Activated T-cell treated with anti-CD3 and anti-CD28 coated beads for 48 hours (primary cell): Measurements from ENCODE around the gene ICAM4.

Experiments
- DNase-seq: peaks from one replicate; pipeline ENCODE4 v3.0.0-alpha.2; 2020; ENCODE audit warnings: low read depth

The ICAM4 gene

GRCh38 chr19:10291554-10292205, 4.9 kb downstream of the ICAM4 start:
- no peak for DNase-seq

- DNase-seq = peak; percentile 77
Measured at GRCh38 chr19:10292206-10292788, 5.5 kb downstream of the ICAM4 start.

DNA sequence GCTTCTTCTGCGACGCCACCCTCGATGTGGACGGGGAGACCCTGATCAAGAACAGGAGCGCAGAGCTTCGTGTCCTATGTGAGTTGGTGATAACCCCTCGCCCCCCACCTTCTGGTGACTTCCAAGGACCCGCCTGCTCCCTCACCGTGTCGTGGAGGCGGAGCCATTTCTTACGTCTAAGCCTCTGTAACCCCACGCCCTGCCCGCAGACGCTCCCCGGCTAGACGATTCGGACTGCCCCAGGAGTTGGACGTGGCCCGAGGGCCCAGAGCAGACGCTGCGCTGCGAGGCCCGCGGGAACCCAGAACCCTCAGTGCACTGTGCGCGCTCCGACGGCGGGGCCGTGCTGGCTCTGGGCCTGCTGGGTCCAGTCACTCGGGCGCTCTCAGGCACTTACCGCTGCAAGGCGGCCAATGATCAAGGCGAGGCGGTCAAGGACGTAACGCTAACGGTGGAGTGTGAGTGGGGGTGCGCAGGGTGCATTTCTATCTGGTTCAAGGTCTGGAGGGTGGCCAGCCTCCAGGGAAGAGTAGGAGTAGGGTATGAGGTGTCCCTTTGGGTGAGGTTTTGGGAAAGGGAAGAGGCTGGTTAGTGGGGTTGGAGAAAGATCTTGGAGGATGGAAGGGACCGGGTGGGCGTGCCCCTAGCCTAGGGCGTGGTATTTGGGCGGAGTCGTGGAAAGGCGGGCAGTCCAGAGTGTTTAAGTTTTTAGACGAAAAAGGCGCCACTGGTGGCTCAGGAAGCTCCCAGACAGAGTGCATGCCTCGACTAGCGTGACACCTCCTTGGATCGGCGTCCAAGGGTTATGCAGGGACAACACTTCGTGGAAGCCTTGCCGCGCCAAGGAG, 6.3 kb downstream of the ICAM4 start:
- no peak for DNase-seq

DNA sequence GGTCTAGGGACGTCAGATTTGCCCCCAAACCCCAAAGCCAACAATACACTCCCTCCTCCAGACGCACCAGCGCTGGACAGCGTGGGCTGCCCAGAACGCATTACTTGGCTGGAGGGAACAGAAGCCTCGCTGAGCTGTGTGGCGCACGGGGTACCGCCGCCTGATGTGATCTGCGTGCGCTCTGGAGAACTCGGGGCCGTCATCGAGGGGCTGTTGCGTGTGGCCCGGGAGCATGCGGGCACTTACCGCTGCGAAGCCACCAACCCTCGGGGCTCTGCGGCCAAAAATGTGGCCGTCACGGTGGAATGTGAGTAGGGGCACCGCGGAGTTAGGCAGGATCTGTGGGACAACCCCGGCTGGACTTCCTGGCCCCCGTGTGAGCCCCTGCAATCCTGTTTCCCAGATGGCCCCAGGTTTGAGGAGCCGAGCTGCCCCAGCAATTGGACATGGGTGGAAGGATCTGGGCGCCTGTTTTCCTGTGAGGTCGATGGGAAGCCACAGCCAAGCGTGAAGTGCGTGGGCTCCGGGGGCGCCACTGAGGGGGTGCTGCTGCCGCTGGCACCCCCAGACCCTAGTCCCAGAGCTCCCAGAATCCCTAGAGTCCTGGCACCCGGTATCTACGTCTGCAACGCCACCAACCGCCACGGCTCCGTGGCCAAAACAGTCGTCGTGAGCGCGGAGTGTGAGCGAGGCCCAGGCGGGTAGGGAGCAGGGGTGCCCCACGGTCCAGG, 7.0 kb downstream of the ICAM4 start:
- DNase-seq = no peak

- no peak for DNase-seq
Measured at GRCh38 chr19:10294368-10294697, 7.6 kb downstream of the ICAM4 start.

DNA sequence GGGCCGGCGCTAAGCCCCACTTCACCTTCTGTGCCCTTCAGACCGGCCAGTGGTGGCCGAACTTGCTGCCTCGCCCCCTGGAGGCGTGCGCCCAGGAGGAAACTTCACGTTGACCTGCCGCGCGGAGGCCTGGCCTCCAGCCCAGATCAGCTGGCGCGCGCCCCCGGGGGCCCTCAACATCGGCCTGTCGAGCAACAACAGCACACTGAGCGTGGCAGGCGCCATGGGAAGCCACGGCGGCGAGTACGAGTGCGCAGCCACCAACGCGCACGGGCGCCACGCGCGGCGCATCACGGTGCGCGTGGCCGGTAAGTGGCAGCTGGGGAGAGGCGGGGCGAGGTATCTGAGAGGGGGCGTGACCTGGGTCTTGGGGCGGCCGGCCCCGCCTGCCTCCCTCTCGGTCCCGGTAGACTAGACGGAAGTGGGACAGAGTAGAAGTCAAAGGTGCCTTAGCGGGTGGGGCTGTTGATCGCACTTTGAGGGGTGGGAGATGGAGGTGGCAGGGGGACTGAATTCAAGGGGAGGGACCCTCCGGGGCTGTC, 8.6 kb downstream of the ICAM4 start:
- DNase-seq = no peak

GRCh38 chr19:10295847-10296591, 9.3 kb downstream of the ICAM4 start:
- no peak for DNase-seq

- DNase-seq = no peak
Measured at GRCh38 chr19:10299545-10300458, 13.0 kb downstream of the ICAM4 start.

- no peak for DNase-seq
Measured at GRCh38 chr19:10305139-10305806, 18.5 kb downstream of the ICAM4 start.

- no peak for DNase-seq
Measured at GRCh38 chr19:10306327-10306726, 19.6 kb downstream of the ICAM4 start.

GRCh38 chr19:10309423-10309822, 22.7 kb downstream of the ICAM4 start, which contains the start of gene ZGLP1:
Gene ZGLP1 (minus strand): TSS chr19:10309815.
- no peak for DNase-seq

- peak; percentile 89 for DNase-seq
Measured at GRCh38 chr19:10315335-10316214, 28.8 kb downstream of the ICAM4 start, which contains the start of gene FDX2. Gene FDX2 (minus strand): TSS chr19:10316015. CDS start chr19:10315996, 19 bp downstream.

GRCh38 chr19:10316229-10317044, 29.7 kb downstream of the ICAM4 start:
- DNase-seq = no peak

GRCh38 chr19:10317045-10317856, 30.5 kb downstream of the ICAM4 start:
- DNase-seq = no peak

DNA sequence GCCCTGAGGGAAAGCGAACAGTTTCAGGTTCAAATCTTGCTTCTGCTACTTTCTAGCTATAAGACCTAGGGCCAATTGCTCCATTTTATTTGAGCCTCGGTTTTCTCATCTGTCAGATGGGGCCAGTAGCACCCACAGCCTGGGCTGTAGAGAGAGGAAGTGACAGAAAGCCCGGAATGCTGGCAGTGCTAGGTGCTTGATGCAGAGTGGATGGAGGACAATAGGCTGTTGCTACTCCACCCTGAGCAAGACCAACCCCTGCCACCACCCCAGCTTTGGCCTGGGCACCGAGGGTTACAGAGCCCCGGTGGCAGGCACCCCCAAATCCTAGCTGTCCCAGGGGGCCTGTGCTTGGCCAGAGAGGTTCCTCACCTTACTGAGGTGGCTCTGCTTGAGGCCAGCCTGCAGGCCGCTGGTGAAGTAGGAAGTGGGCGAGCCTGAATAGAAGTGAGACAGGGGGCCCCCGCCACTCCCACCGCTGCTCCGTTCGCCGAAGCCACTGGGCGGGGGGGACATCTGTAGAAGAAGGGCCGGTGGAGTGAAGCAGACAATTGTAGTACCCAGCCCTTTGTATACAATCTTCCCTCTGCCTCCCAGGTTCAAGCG, 31.2 kb downstream of the ICAM4 start:
- no peak for DNase-seq
